ENCODE results near the gene CPLX4.
A peak's percentile ranks its signal among the peaks of the same experiment; 100 is the strongest.

Gene CPLX4

DNA sequence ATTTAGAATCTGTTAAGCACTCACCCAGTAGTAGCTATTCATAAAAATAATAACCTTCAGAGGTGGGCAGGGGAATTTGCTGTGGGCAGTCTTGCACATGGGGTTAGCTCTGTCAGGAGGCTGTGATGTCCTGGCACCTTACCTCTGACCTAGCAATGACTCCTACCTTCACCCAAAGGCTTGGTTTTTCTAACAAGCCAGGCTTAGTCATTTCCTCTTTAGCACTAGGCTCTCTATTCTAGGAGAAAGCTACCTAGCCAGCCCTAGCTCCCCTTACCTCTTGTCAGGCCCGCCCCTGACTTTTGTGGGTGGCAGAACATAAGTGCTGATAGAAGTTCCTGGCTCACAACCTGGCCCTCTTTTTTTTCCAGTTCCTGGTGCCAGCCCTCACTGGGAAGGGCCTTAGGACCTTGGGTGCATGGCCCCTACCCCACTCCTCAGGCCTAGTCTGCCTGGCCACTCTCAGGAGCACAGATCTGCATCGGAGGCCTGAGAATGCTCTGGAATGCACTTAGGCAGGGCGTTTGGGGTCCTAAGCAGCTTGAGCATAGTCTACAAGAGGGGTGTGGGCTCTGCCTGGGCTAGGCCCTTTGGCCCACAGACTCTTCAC lies 17.7 kb downstream of the CPLX4 start:
- Mint-ChIP-seq H3K4me3 (no peak overlapping the region), H3K27me3 (peaks cover 29 to 52% of the 10 kb centered on the region in 2 donors), H3K36me3 (ENCODE audit: insufficient read depth) (no peaks in the 10 kb centered on the region), H3K27ac (no peak overlapping the region), H3K9me3 (no peaks in the 10 kb centered on the region), H3K4me1 (ENCODE audit: low read depth in 2 of 2) (no peaks in the 10 kb centered on the region)
- ATAC-seq (replicated peaks) (no peak), DNase-seq (no peak)

GRCh38 chr18:59298871-59299270 lies 19.6 kb downstream of the CPLX4 start:
- Mint-ChIP-seq H3K27me3 (peaks cover 29 to 57% of the 10 kb centered on the region in 2 donors), H3K4me3 (no peak overlapping the region), H3K27ac (no peak overlapping the region), H3K9me3 (no peaks in the 10 kb centered on the region), H3K36me3 (ENCODE audit: insufficient read depth) (no peaks in the 10 kb centered on the region), H3K4me1 (ENCODE audit: low read depth in 2 of 2) (no peaks in the 10 kb centered on the region)
- DNase-seq (no peak), ATAC-seq (replicated peaks) (no peak)

- Mint-ChIP-seq H3K36me3 (ENCODE audit: insufficient read depth) (no peaks in the 10 kb centered on the region), H3K4me3 (no peak overlapping the region), H3K27me3 (peaks cover 37 to 57% of the 10 kb centered on the region in 2 donors)
These were observed 25.1 kb downstream of the CPLX4 start for GRCh38 chr18:59293317-59293716.

GRCh38 chr18:59286341-59286740 lies 32.1 kb downstream of the CPLX4 start:
- no peak for ATAC-seq (replicated peaks)
- no peak overlapping the region for H3K27ac Mint-ChIP-seq
- H3K36me3 Mint-ChIP-seq (ENCODE audit: insufficient read depth), result no peaks in the 10 kb centered on the region
- DNase-seq, result no peak
- H3K27me3 Mint-ChIP-seq, result peaks cover 45 to 55% of the 10 kb centered on the region in 2 donors
- H3K4me1 Mint-ChIP-seq (ENCODE audit: low read depth in 2 of 2), result no peaks in the 10 kb centered on the region
- H3K4me3 Mint-ChIP-seq, result no peak overlapping the region
- no peaks in the 10 kb centered on the region for H3K9me3 Mint-ChIP-seq

More at GRCh38 chr18:59293317-59293716, 25.1 kb downstream of the CPLX4 start:
- no peaks in the 10 kb centered on the region for H3K4me1 Mint-ChIP-seq (ENCODE audit: low read depth in 2 of 2)
- DNase-seq (no peak), ATAC-seq (replicated peaks) (no peak)
- no peaks in the 10 kb centered on the region for H3K9me3 Mint-ChIP-seq
- H3K27ac Mint-ChIP-seq, result no peak overlapping the region

DNA sequence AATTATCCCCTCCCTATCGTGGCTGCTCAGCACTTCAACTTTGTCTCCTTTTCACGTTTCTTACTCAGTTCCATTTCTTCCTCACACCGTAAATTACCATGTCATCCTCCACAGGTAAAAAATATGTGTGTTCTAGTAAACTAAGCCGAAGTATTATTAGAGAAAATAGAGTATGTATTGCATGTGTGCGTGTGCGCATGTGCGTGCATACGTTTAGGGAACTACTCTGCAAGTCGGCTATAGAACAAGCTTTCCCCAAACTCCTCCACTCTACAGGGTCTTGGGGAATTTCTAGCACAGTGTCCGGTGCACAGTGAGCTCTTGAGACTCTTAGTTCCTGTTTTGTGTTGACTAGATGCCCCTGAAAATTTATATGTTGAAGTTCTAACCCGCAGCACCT lies 36.1 kb downstream of the CPLX4 start:
- no peaks in the 10 kb centered on the region for H3K9me3 Mint-ChIP-seq
- H3K36me3 Mint-ChIP-seq (ENCODE audit: insufficient read depth), result no peaks in the 10 kb centered on the region
- H3K27me3 Mint-ChIP-seq, result peaks cover 73 to 79% of the 10 kb centered on the region in 2 donors
- no peak overlapping the region for H3K27ac Mint-ChIP-seq
- H3K4me3 Mint-ChIP-seq, result no peak overlapping the region
- DNase-seq (no peak), ATAC-seq (replicated peaks) (no peak)
- H3K4me1 Mint-ChIP-seq (ENCODE audit: low read depth in 2 of 2), result no peaks in the 10 kb centered on the region

- ATAC-seq (replicated peaks), result no peak
- Mint-ChIP-seq H3K36me3 (ENCODE audit: insufficient read depth) (no peaks in the 10 kb centered on the region), H3K9me3 (no peaks in the 10 kb centered on the region), H3K27me3 (peaks cover 84 to 88% of the 10 kb centered on the region in 2 donors), H3K27ac (no peak overlapping the region), H3K4me1 (ENCODE audit: low read depth in 2 of 2) (no peaks in the 10 kb centered on the region), H3K4me3 (no peak overlapping the region)
- no peak for DNase-seq
These were observed 38.7 kb downstream of the CPLX4 start for GRCh38 chr18:59279722-59280121.

GRCh38 chr18:59279193-59279592 lies 39.3 kb downstream of the CPLX4 start:
- Mint-ChIP-seq H3K4me3 (no peak overlapping the region), H3K4me1 (ENCODE audit: low read depth in 2 of 2) (peaks cover 0 to 2% of the 10 kb centered on the region in 2 donors), H3K27ac (no peak overlapping the region), H3K9me3 (no peaks in the 10 kb centered on the region), H3K27me3 (peaks cover 84 to 88% of the 10 kb centered on the region in 2 donors), H3K36me3 (ENCODE audit: insufficient read depth) (no peaks in the 10 kb centered on the region)
- ATAC-seq (replicated peaks) (no peak), DNase-seq (no peak)

DNA sequence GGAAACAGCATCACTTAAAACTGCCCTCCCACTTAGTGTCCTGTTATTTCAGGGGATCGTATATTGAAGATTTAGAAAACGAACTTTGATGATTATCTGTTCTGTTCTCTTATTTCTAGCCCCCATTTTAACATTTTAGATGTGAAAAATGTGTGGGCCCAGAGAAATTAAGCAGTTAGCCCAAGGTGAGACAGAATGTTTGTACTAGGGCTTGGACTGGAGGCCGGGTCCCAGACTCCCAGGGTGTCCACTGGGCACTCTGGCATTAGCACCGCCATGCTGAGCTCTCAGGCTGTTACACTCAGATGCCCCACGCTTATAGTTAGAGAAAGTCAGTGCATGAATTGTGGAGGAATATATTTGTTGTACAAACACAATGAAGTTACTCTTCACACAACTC lies 39.7 kb downstream of the CPLX4 start:
- Mint-ChIP-seq H3K36me3 (ENCODE audit: insufficient read depth) (no peaks in the 10 kb centered on the region), H3K4me3 (no peak overlapping the region), H3K27ac (no peak overlapping the region), H3K27me3 (peaks cover 84 to 88% of the 10 kb centered on the region in 2 donors), H3K4me1 (ENCODE audit: low read depth in 2 of 2) (peaks cover 3 to 5% of the 10 kb centered on the region in 2 donors), H3K9me3 (no peaks in the 10 kb centered on the region)
- DNase-seq (no peak), ATAC-seq (replicated peaks) (no peak)

- Mint-ChIP-seq H3K27me3 (peaks cover 80 to 85% of the 10 kb centered on the region in 2 donors), H3K9me3 (no peaks in the 10 kb centered on the region), H3K4me3 (no peak overlapping the region), H3K27ac (no peak overlapping the region), H3K4me1 (ENCODE audit: low read depth in 2 of 2) (peaks cover 7 to 8% of the 10 kb centered on the region in 2 donors), H3K36me3 (ENCODE audit: insufficient read depth) (no peaks in the 10 kb centered on the region)
- ATAC-seq (replicated peaks) (no peak), DNase-seq (no peak)
These were observed 42.4 kb downstream of the CPLX4 start for GRCh38 chr18:59276047-59276446.

DNA sequence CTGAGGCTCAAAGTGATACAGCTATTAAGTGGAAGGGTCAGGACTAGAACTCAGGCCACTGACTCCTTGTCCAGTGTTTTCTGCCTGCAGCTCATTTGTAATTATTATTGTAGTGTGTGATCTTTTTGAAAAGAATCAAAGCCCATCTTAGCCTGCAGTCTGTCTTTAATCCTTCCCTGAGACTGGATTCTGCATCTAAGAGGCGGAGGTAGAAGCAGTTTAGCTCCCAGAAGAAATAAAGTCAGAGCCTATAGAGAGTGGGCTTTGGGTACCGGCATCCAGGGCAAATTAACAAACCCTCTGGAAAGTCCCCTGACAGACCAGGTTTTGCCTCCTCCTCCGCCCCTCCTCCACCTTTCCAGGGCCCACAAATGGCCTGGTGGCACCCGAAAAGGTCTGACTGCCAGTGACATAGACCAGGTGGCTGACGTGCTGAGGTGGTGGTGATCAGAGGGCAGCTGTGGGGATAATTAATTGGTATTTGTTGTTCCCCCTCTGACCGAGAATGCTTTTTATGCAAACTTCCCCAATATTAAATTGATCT lies 43.0 kb downstream of the CPLX4 start:
- Mint-ChIP-seq H3K9me3 (no peaks in the 10 kb centered on the region), H3K27ac (no peak overlapping the region), H3K27me3 (peaks cover 81 to 85% of the 10 kb centered on the region in 2 donors), H3K4me3 (no peak overlapping the region), H3K36me3 (ENCODE audit: insufficient read depth) (no peaks in the 10 kb centered on the region), H3K4me1 (ENCODE audit: low read depth in 2 of 2) (peaks cover 7 to 8% of the 10 kb centered on the region in 2 donors)
- DNase-seq (no peak), ATAC-seq (replicated peaks) (no peak)

- peak overlapping the region in 1 of 2 donors; percentile 60 for H3K4me3 Mint-ChIP-seq
- H3K36me3 Mint-ChIP-seq (ENCODE audit: insufficient read depth), result no peaks in the 10 kb centered on the region
- peaks cover 83 to 86% of the 10 kb centered on the region in 2 donors for H3K27me3 Mint-ChIP-seq
- DNase-seq (no peak), ATAC-seq (replicated peaks) (no peak)
- H3K4me1 Mint-ChIP-seq (ENCODE audit: low read depth in 2 of 2), result peaks cover 12% of the 10 kb centered on the region in 2 donors
- H3K9me3 Mint-ChIP-seq, result no peaks in the 10 kb centered on the region
- no peak overlapping the region for H3K27ac Mint-ChIP-seq
These were observed 43.9 kb downstream of the CPLX4 start for GRCh38 chr18:59274533-59274928.

DNA sequence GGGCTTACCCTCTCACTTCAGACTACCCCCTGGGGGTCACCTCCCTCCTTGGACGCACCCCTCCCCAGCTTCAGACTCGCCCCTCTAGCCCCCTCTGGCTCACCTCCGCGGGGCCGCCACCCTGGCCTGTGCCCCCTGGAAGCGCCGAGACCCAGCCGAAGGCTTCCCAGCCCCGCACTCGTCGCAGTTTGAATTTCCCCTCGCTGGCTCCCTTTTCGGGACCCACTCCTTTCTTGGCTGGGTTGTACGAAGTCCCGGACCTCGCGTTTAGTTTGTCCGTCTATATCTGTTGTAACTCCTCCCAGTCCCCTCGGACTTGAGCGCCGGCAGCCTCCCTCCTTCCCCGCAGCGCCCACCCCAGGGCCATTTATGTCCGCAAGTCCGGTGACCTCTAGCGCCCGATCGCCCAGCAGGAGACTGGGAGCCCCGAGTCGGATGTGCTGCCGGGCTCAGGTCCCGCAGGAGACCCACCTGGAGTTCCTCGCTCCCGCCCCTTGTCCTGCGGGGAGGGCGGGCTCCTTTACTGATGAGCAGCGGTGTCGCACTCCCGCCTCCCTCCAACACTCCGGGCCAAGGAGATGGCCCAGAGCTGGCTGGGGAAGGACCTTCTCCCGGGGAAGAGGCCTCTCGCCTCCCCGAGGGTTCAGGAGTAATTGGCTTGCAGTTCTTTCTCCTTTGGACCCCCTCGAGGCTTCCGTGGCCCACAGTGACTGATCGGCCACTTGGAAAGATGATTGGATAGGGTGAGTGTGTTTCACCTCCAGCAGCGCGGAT lies 44.5 kb downstream of the CPLX4 start:
- peaks cover 12 to 14% of the 10 kb centered on the region in 2 donors for H3K4me1 Mint-ChIP-seq (ENCODE audit: low read depth in 2 of 2)
- no peaks in the 10 kb centered on the region for H3K36me3 Mint-ChIP-seq (ENCODE audit: insufficient read depth)
- no peak for ATAC-seq (replicated peaks)
- no peaks in the 10 kb centered on the region for H3K9me3 Mint-ChIP-seq
- peak overlapping the region; percentile 60 to 66 for H3K4me3 Mint-ChIP-seq
- no peak overlapping the region for H3K27ac Mint-ChIP-seq
- DNase-seq, result no peak
- peaks cover 82 to 91% of the 10 kb centered on the region in 2 donors for H3K27me3 Mint-ChIP-seq

- H3K27ac Mint-ChIP-seq, result no peak within 1 kb of the TSS
- DNase-seq (no peak), ATAC-seq (replicated peaks) (no peak)
- H3K9me3 Mint-ChIP-seq, result no peaks in the 10 kb centered on the region
- H3K4me1 Mint-ChIP-seq (ENCODE audit: low read depth in 2 of 2), result peaks cover 14% of the 10 kb centered on the region in 2 donors
- H3K36me3 Mint-ChIP-seq (ENCODE audit: insufficient read depth), result no peaks in the 10 kb centered on the region
- peak within 1 kb of the TSS; percentile 60 to 66 for H3K4me3 Mint-ChIP-seq
- peaks cover 80 to 91% of the 10 kb centered on the region in 2 donors for H3K27me3 Mint-ChIP-seq
These were observed 45.3 kb downstream of the CPLX4 start, which contains the start of gene RAX for GRCh38 chr18:59272891-59273758. Gene RAX (minus strand): TSS chr18:59273454. CDS start chr18:59273206, 248 bp downstream.
